Peyer's patch (tissue), 4 donors: ENCODE data around the gene VAT1.

ENCODE experiments used
- CTCF ChIP-seq, 6 experiments: fragments of 450-650 bp in 4 of 6; fragments of 200-600 bp in 2 of 6; sonication (generic) in 1 of 6; IDR thresholded peaks; one replicate each; pipeline ENCODE4 v1.5.1; 2017 to 2019; ENCODE audit warnings: antibody characterized with exemption in 6 of 6, mild to moderate bottlenecking in 3 of 6, moderate library complexity in 1 of 6
- POLR2A ChIP-seq, 2 donors: fragments of 450-650 bp; IDR thresholded peaks; one replicate each; pipeline ENCODE4 v1.5.1; 2017; ENCODE audit warnings: antibody characterized with exemption in 2 of 2, mild to moderate bottlenecking in 2 of 2, moderate library complexity in 2 of 2

- TF ChIP-seq POLR2A (IDR thresholded peaks at IDR 0.05) = no peak
- no peak for TF ChIP-seq CTCF (IDR thresholded peaks at IDR 0.05)
Measured at GRCh38 chr17:42991471-42991870, 30.7 kb downstream of the VAT1 start.
